Smooth muscle cell of the brain vasculature (primary cell): ENCODE measurements around the gene MYL5.
"Not testable (repeated sequence)": the region's sequence is repeated elsewhere in the genome, so short reads cannot be mapped to it uniquely, and the experiment has no call there.

Source experiments
- DNase-seq: peaks from one replicate; pipeline ENCODE4 v3.0.0-alpha.2; 2012; ENCODE audit warnings: low read depth, low spot score

MYL5 gene, protein sequence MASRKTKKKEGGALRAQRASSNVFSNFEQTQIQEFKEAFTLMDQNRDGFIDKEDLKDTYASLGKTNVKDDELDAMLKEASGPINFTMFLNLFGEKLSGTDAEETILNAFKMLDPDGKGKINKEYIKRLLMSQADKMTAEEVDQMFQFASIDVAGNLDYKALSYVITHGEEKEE

DNA sequence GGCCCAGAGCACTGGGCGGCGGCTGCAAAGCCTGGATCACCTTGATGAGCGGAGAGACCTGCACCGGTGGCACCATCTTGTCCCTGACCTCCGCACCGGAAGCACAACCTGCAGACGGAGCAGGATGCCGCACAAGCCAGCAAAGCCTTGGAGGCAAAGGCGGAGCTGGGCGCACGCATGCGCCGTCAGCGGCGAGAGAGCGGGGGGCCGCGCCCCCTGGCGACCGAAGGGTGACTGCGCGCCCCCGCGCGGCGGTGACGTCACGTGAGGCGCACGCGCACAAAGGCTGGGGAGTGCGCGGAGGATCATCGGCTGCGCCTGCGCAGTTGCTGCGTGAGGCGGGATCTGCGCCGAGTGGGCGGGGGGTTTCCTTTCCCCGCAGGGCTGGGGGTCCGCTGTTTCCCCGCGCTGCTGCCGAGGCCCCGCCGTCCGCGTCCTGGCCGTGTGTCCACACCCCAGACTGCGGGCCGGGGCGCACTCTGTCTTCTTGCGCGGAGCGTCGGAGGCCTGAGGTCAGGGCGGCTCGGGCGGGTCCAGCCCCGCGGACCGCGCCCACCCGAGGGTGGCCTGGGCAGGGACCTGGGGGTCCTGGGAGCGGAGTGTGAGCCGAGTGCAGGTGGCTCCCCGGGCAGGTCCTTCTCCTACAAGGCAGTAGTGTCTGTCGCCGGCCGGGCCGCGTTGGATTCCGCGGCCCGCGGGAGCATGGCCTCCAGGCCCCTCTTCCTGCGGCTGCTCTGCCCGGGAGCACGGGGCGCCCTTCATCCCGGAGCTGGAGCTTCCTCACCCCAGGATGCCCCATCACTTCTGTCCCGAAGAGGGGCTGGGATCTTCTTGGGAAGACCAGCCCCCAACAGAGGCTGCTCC, at the start of gene MYL5, which contains the start of gene ATP5ME:
Gene MYL5, plus strand, starts transcription at position 371 of the 864 bp plus-strand sequence. CDS start 3,485 bp downstream, outside the sequence.
Gene ATP5ME, minus strand, starts transcription at position 105 of the 864 bp plus-strand sequence. Its CDS starts 29 bp downstream, at position 76.
- DNase-seq, result peak; percentile 91

DNA sequence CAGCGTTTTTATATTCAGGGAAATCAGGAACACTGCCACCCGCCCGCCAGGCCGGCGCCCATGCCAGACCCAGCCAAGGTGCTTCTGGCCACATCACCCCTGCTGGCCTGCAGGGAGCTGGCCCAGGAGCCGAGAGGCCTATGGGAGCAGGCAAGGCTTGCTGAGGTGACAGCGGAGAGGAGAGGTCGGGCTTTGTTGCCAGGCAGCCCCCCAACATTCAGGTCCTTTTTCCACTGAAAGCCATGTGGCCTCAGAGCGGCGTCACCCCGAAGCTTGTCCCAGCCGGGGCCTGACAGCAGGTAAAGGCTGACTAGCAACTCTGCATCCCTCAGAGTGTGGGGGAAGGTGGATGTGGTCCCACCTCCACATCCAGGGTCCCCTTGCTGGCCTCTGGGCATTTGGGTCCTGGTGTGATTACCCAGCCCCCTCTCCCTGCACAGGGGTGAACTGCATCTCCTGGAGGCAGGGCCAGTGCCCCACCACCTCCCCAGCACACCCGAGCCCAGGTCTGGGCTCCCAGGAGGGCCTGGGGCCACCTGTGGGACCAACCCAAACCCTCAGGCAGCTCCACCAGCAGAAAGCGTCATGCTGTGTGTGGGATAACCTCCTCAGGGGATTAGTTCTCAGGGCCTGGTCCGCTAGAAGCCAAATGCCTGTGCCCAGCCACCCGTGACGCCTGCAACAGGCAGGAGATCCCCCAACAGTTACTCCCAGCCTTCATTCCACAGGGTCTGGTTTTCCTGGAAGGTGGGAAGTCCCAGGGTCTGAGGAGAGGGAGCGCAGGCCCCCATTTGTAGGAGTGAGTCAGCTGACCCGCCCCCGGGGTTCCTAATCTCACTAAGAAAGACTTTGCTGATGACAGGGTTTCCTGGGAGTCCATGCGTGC, 49.4 kb upstream of the MYL5 start, which contains the start of gene PDE6B:
Gene PDE6B, plus strand, starts transcription at position 869 of the 886 bp plus-strand sequence. CDS start 54 bp downstream, outside the sequence.
- DNase-seq, result no peak

DNA sequence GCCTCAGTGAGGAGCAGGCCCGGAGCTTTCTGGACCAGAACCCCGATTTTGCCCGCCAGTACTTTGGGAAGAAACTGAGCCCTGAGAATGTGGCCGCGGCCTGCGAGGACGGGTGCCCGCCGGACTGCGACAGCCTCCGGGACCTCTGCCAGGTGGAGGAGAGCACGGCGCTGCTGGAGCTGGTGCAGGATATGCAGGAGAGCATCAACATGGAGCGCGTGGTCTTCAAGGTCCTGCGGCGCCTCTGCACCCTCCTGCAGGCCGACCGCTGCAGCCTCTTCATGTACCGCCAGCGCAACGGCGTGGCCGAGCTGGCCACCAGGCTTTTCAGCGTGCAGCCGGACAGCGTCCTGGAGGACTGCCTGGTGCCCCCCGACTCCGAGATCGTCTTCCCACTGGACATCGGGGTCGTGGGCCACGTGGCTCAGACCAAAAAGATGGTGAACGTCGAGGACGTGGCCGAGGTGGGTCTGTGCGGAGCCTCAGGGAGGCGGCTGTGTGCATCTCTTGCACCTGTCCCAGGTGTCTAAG, 48.6 kb upstream of the MYL5 start:
- no peak for DNase-seq

DNA sequence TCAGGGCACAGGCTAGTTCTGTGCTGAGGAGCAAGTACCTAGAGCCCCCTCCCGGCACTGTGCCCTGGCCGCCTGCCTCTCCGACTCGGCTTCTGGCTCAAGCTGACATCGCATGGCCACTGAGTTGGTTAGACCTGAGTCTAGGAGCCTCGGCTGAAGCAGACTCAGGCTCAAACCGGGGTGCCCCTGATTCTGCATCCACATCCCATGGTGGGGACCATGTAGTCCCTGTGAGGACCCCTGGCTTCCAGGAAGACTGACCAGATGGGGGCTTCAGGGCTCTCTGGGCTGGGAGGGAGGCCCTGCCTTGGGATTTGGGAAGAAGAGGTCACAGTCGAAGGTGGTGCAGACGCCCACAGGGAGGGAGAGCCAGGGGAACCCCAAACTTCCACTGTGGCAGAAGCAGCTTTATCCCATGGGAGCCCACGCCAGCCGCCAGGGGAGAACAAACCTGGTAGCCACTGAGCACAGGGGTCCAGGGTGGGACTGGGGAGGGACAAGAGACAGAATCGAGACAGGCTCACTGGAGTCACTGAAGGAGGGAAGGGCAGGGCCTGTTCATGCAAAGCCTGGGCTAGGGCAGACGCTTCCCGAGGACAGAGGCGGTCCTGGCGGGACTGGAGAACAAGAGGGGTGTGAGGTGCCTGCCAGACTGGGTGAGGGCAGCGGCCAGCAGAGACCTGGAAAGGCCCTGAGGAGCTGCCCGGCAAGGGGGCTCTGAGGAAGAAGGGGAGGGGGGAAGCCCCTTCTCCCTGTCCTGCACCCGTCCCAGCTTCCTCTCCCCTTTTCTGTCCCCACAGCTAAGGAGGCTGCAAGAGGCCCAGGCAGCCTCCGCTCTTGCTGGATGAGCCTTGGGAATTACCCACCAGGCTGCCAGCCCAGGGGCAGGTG, 47.9 kb upstream of the MYL5 start:
- no peak for DNase-seq

GRCh38 chr4:627347-628125, 46.8 kb upstream of the MYL5 start:
- no peak for DNase-seq

GRCh38 chr4:628311-628741, 46.0 kb upstream of the MYL5 start:
- DNase-seq, result no peak

- no peak for DNase-seq
Measured at GRCh38 chr4:628821-629635, 45.3 kb upstream of the MYL5 start.

- DNase-seq, result no peak
Measured at GRCh38 chr4:629636-629914, 44.8 kb upstream of the MYL5 start.

DNA sequence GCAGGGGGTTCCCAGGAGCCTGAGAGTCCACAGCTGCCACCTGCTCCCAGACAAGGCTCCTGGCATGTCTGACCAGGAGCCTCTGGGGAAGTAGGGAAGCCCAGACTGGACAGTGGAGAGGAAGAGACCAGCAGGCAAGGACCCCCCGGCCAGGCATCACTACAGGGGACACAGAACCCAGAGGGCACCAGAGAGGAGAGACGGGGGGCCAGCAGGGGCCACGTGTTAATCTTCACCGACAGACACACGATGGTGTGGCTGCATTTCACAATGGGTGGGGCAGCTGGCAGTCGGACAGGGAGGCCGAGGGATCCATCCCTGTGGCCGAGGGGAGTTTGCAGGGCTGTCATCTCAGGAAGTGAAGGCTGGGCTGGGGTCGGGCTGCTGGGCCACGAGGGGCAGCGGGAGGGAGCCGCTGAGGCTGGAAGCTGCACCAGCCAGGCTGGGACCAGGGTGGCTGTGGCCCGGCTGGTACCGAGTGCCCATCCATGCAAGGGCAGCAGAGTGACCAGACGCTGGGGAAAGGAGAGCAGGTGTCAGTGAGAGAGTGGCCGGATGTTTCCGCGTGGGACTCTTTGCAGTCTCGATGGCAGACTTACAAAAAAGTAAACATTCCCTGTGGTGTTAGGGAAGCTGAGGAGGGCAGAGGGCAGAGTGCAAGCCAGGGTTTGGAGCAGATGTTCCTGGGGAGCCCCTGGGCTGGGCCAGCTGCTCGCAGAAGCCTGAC, 44.3 kb upstream of the MYL5 start:
- no peak for DNase-seq

DNA sequence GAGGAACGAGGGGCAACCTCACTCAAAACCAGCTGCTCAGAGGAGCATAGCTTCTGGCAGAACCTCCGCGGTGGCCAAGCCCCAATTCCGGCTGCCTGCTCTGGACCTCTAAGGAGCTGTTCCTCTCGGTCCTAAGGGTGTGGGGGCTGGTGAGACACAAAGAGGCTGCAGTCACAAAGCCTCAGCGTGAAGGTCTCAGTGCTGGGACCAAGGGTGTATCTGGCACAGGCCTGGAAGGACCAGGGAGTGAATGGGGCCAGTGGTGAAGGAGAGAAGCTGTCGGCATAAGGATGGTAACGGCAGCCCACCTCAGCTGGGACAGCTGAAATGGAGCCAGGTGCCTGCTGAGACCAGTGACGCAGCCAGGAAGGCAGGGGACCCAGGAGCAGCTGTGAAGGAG, 43.7 kb upstream of the MYL5 start:
- no peak for DNase-seq

DNA sequence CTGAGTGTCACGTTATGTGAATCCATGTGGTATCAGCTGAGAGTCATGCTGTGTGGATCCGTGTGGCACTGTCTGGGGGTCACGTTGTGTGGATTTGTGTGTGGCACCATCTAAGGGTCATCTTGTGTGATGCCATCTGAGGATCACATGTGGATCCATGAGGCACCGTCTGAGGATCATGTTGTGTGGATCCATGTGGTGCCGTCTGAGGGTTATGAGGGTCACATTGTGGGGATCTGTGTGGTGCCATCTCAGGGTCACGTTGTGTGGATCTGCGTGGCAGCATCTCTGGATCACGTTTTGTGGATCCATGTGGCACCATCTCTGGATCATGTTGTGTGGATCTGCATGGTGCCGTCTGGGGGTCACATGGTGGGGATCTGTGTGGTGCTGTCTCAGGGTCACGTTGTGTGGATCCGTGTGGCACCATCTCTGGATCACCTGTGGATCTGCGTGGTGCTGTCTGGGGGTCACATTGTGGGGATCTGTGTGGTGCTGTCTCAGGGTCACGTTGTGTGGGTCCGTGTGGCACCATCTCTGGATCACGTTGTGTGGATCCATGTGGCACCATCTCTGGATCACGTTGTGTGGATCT, 42.0 kb upstream of the MYL5 start:
- DNase-seq, result no peak

GRCh38 chr4:632926-633325, 41.4 kb upstream of the MYL5 start:
- no peak for DNase-seq

DNA sequence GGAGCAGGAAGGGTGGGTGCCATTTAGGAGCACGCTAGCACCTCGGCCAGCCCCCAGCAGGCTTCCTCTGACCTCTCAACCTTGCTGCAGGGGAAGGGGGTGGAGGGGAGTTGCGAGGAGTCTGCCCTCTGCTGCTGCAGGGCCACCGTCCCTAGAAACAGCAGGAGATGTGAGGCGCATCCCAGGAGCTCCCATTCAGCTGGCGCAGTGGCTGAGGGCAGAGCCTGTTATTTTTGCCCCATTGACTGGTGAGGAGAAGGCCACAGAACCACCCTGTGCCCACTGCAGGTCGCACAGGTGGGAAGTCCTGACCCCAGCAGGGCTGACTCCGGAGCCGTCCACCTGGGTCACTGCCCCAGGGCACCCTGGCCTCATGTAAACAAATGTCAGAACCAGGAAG, 40.9 kb upstream of the MYL5 start:
- DNase-seq, result no peak

GRCh38 chr4:633976-634598, 40.3 kb upstream of the MYL5 start:
- DNase-seq, result no peak

DNA sequence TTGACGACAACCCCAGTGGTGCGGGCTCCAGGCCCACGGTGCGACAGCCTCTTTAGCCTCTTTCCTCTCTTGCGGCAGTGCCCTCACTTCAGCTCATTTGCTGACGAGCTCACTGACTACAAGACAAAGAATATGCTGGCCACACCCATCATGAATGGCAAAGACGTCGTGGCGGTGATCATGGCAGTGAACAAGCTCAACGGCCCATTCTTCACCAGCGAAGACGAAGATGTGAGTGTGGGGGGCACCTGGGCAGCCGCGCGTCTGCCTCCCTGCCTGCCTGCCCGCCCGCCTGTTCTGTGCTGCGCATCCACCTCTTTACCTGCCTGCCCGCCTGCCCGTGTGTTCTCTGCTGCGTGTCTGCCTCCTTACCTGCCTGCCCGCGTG, 39.8 kb upstream of the MYL5 start:
- DNase-seq, result no peak

DNA sequence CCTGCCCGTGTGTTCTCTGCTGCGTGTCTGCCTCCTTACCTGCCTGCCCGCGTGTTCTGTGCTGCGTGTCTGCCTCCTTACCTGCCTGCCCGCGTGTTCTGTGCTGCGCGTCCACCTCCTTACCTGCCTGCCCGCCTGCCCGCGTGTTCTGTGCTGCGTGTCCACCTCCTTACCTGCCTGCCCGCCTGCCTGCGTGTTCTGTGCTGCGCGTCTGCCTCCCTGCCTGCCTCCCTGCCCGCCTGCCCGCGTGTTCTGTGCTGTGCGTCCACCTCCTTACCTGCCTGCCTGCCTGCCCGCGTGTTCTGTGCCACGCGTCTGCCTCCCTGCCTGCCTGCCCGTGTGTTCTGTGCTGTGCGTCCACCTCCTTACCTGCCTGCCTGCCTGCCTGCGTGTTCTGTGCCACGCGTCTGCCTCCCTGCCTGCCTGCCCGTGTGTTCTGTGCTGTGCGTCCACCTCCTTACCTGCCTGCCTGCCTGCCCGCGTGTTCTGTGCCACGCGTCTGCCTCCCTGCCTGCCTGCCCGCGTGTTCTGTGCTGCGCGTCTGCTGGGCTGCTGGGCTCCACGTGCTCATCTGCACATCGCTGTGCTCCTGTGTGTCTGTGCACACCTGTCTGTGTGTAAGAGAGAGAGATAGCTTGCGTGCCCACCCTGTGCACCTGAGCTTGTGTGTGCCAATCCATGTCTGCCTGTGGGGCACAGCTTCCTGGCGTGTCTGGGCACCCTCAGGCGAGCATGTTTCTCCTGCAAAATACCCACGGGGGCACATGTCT, 39.1 kb upstream of the MYL5 start:
- DNase-seq, result not testable (repeated sequence)
